ENCODE data around the gene RCAN1.
A peak's percentile ranks its signal among the peaks of the same experiment; 100 is the strongest.

RCAN1 gene

DNA sequence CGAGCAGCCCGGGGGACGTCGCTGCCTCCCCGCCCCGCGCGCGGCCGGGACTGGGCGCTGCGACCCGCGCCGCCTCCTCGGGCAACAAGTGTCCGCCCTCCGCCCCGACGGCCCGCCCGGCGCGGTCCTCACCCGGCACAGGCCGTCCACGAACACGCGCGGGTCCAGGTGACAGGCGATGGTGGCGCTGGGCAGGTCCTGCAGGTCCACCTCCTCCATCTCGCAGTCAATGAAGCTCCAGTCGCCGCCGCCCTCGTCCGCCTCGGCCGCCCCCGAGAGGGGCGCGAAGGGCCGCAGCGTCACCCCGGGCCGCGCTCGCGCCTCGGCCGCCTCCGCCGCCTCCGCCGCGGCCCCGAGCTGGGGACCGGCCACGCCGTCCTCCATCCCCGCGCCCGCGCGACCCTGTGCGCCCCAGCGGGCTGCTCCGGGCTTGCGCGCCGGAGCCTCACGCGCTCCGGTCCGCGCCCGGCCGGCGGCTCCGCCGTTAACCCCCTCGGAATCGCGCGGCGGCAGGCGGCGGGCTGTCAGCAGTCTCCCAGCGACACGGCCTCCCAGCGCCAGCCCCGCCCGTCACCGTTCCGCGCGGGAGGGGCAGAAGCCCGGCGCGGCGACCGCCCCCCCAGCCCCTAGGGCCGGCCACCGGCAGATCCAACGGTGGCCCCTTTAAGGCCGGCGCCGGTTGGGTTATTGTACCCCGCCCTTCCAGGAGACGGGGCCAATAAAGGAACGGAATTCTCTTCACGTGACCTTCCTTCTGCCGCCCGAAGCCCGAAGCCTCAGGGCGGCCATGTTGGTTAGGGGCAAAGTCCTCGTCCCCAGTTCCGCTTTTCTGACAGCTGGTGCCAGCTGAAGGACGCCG, at the start of gene RCAN1:
TSS of gene RCAN1 (minus strand) at position 486 of the 859 bp plus-strand sequence. CDS start at position 384, 102 bp downstream.
- peak; percentile 88 for DNase-seq (ENCODE audit: low read depth)

DNA sequence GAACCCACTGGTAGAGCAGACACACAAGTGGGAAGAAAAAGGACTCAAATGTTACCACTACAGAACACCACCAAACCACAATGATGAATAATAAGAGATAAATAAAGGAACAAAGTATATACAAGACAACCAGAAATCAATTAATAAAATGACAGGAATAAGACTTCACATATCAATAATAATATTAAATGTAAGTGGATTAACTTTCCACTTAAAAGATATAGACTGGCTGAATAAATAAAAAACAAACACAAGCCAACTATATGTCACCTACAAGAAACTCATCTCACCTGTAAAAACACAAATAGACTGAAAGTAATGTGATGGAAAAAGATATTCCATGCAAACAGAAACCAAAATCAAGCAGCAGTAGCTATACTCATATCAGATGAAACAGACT, 46.9 kb upstream of the RCAN1 start:
- DNase-seq (ENCODE audit: low read depth), result no peak

DNA sequence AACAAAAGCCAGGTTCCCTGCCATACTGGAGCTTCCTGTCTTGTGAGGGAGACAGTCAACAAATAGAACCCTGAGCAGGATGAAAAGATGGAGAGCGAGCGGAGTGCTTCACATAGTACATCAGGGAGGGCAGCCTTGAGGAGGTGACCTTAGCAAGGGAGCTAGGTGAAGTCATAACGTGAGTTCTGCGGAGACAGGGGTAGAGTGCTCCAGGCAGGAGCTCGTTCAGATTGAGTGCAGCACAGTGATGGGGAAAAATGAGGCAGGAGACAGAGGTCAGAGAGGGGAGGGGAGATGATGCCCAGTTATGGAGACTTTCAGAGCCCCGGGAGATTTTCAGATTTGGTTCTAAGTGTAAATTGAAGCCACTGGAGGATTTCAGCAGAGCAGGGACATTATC, 38.6 kb upstream of the RCAN1 start:
- no peak for DNase-seq (ENCODE audit: low read depth)

DNA sequence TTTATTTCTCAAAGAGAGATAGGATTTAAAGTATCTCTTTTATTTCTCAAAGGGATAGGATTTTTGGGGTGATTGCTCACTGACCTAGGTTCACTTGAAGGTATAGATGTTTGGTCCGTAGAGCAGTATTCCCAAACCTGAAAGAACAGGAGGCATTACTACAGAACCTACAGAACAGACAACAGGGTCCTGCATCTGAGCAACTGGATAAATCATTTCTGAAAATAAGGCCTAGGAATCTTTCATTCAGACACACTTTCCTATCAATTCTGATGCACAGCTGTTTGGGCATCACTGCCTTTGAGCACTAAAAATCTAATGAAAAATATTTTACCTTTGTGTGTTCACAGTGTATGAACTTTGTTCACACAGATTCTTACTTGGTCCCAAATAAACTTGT, 36.7 kb upstream of the RCAN1 start:
- no peak for DNase-seq (ENCODE audit: low read depth)

DNA sequence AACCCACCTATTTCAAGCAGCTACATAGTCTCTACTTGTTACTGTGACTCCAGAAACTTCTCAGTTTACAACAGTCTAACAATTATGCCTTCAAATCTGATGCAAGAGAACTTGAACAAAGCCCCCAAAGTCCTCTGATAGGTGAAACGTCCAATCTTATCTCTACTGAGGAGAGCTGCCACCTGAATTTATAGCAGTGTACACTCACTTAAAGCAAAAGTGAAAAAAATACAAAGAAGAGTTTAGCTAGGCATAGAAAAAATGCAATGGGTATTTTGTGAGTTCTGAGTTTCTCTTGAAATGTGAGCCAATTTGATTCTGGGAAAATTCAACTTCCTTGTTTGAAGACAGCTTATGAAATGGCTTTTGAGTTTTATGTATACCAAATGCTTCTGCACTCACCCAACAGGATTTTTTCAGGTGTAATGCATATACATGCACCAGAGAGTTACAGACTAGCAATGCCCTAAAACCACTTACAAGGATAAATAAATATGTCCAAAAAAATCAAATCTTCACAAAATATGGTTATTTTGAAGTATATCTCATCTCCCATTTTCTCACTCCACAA, 36.0 kb upstream of the RCAN1 start:
- no peak for DNase-seq (ENCODE audit: low read depth)

DNA sequence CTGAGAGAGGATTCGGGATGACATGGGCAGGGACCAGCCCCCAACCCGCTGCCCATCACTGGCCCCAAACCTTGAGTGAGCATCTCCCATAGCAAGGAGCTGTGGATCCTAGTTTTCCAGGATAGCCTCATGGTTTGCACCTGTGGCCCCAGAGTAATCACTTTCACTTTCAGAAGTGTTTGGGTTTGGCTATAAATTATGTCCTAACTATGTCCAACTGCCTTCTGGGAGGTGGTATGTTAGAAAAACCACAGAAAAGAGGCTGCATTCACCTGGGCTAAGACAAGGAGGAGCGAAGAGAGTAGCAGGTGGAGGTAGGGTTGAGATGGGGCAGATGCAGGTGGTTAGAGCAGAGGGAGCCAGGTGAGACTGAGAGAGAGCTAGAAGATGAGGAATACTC, 34.5 kb upstream of the RCAN1 start:
- no peak for DNase-seq (ENCODE audit: low read depth)

DNA sequence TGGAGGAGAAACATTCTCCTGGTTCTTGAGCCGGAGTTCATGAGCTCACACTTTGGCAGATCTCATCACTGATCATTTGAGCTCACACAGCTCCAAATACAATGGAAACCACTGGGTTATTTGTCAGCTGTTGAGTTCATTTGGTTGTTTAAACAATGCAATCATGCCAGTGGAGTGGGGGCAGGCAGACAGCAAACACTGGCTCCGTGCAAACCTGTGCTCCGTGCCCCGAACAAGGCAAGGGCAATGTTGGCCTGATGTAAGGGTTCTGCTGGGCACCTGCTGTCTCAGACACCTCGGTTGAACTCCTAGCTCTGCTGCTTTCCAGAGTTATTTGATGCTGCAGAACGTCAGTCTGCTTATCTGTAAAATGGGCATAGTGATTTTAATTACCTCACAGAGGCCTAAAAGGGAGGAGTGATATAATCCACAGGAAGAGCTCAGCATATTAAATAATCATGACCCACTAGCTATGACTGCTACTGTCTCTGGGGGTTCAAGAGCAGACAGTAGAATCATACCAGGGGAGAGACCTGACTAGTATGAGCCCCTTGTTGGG, 33.9 kb upstream of the RCAN1 start:
- DNase-seq (ENCODE audit: low read depth), result no peak

DNA sequence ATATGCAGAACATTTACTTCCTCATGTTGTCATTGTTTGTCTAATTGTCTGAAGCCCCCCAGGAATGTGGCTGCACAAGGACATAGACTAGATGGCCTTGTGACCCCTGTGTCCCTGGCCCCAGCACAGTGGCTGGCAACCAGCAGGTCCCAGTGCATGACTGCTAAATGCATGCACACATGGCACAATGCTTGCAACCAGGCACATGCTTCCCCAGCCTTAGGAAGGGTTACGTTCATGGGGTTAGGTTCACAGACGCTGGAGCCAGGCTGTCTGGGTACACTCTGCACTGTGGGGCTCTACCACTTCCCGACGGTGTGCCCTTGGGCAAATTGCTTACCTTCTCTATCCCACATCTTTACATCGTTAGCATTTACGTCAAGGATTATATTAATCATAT, 32.6 kb upstream of the RCAN1 start:
- no peak for DNase-seq (ENCODE audit: low read depth)

DNA sequence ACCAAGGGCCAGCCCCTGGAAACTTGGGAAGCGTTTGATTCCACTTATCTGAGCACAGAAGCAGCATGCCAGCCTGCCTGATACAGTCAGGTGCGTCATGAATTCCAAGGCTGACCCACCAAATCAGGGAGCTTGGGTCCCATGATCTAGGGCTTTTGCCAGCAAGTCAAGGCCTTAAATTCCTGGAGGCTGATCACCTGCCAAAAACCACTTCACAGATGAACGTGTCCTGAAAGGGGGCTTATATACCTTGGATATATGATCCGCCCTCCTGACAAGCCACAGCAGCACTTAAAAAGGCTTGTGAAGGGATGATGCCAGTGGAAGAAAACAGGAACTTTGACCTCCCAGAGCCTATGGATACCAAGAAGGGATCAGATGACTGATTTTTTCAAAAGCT, 29.9 kb upstream of the RCAN1 start:
- DNase-seq (ENCODE audit: low read depth), result no peak

DNA sequence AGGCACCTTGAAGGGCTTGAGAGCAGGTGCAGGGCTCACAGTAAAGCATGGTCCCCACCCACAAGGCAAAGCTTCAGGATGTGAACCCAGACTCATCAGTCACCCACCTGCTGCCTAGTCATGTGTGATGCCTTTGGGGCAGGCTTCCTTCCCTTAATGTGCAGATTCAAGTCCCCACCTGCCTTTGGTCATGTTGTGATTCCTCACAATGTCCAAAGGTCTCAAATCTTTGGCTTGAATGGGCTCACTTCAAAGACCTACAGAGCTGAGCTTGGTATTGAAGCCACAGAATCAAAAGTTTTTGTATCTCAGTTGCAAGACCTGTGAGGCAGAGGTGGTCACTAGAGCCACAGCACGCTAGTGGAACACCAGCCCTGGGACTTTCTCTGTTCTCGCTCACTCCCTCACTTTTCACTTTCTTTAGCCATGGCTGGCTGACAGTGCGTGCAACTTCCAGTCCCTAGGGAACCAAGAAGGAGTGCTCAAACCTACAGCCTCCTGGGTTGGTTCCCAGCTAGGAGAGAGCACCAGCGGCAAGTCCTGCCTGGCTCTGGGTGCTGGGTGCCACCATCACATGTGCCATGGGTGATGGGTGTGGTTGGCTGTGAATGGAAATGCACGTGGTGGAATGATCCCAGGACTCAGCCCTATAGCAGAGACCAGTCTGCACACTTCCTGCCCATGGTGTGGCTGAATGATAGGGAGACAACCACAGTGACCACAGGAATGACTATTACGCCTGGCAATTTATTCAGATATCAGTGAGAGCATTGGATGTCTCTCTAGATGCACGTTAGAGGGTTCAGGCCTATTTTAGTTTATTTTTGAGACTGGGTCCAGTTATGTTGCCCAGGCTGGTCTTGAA, 27.5 kb upstream of the RCAN1 start:
- peak; percentile 61 for DNase-seq (ENCODE audit: low read depth)

DNA sequence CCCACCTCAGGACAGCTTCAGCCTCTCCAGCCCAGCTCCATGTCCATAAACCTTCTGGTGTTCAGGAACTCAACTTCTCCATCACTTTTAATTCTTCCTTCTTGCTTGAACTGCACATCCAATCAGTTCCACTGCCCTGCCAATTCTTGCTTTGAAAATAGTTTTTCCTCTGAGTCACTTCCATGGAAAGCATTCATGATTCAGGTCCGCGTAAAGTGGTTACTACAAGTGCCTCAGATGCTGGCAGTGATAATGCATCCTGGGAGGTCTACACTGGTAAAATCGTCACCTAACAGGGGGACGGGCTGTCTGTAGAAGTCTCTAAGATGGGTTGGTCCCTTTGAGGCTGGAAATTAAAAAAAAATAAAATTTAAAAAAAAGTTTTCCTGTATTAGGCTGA, 25.9 kb upstream of the RCAN1 start:
- peak; percentile 70 for DNase-seq (ENCODE audit: low read depth)

DNA sequence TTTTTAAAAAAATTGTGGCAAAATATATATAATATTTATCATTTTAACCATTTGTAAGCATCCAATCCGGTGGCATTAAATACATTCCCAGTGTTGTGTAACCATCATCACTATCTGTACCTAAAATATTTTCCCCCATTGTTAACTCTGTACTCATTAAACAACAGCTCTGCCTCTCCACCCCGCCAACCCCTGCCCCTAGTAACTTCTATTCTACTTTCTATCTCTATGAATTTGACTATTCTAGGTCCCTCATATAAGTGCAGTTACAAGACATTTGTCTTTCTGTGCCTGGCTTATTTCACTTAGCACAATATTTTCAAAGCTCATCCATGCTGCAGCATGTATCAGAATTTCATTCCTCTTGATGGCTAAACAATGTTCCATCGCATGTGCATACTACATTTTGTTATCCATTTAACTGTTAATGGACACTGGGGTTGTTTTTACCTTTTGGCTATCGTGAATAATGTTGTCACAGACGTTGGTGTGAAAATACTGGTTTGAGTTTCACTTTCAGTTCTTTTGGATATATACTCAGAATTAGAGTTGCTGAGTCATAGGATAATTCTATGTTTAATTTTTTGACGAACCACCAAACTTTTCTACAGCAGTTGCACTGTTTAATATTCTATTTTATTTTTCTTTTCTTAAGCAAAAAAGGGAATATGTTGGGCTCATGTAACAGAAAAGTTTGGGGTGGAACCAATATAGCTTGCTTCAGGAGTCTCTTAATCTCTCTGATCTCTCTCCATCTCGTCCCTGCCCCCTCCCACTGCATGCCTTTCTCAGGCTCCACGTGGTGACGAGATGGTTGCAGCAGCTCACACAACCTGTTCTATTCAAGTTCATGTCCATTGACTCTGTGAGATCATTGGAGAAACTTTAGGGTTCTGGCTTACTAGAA, 25.2 kb upstream of the RCAN1 start:
- DNase-seq (ENCODE audit: low read depth), result no peak

DNA sequence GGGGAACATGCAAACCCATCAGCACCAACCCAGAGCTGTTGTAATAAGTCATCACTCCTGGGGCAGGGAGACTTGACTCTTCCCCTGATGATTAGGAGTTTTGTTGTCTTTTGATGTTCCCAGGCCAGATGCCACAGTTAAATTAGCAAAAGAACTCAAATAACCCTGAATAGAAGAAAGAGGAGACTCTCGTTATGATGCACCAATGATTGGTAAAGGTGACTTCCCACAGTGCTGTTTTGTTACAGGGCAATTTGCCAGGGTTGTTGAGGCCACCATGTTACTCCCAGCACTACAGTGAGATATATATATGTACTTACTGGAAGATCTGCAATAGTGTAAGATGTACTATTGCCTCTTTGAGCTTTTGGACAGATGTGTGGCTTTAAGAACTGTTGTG, 24.3 kb upstream of the RCAN1 start:
- no peak for DNase-seq (ENCODE audit: low read depth)

DNA sequence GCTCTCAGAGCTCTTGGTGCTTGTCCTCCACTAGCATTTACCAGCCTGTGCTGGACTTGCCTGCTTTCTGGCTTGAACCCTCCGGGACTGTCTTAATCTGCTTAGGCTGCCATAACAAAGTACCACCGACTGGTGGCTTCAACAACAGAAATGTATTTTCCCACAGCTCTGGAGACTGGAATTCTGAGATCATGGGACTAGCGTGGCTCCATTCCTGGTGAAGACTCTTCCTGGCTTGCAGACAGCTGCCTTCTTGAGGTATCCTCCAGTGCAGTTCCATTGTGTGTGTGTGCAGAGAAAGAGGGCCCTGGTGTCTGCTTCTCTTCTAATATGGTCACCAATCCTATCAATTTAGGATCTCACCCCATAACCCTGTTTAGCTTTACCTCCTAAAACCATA, 22.0 kb upstream of the RCAN1 start:
- no peak for DNase-seq (ENCODE audit: low read depth)

DNA sequence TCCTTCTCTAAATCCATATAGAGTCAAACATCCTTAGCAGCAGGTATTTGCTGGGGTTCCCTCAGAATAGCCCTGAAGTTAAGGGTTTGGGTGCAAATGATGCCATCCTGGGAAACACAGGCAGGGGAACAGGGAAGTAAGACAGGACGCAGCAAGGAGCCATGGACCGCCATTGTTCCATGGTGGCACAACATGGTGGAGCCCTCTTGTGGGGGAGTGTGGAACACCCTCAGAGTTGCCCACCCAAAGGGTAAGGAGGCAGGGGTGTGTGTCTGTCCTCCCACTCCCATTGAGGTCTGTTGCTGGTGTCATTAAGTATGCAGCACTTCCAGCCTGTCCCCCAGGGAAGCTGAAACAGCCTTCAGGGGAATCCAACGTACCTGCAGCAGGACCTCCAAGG, 20.4 kb upstream of the RCAN1 start:
- DNase-seq (ENCODE audit: low read depth), result no peak

DNA sequence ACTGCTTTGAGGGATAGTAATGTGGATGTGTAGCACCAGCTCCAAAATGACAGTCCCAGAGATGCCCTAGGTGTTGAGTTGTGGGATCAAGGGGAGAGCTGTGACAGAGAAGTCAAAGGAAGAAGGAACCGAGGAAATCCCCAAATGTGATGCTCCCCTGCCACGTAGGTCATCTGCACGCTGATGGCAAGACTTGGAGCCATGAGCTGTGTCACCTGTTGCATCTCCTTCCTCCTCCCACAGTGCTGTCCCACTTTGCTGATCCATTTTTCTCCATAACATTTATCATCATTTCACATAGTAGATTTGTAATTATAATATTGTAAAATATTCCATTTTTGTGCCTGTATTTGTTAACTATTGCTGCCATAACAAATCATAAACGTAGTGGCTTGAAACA, 17.6 kb upstream of the RCAN1 start:
- DNase-seq (ENCODE audit: low read depth), result no peak

DNA sequence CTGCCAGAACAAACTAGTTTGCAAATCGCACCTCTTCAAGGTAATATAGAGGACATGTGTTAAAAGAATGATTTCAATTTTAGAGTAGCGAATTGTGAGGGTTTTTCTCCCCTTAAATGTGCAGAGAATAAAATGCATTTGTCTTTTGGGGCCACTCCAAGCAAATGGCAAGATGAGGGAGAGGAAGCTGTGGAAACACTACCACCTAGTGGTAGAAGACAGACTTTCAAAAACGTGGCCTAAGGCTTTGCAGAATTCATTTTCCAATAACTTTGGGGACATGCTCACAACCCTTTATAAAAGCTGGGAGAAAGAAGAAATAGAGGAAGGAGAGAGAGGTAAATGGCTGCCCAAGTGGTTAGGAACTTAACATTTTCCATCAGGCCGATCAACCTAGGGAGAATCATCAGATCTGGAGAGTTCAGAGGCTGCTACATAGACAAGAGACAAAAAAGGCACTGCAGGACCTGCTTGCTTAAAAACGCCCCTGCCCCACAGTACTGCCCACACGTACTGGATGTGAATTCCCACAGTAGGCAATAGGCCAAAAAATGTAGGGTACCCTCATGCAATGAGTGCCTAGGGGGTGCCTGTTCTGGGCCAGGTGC, 15.7 kb upstream of the RCAN1 start:
- DNase-seq (ENCODE audit: low read depth), result peak; percentile 44

DNA sequence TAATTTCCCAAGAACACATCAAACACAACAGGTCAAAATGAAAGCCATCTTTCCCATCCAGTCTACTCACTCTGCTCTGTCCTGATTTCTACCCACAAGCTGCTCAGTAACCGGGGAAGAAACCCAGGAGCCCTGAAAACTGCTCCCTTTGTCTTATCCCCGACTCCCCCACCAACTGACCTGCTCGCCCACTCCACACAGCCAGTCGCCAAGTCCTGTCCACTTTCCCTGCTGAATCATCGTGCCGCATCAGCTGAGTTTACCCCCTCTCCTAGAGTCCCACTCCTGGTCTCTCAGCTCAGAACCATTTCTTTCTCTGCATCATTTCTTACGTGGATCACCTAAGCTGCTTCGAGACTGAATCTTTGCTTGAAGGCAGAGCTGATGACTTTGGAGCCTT, 11.2 kb upstream of the RCAN1 start:
- DNase-seq (ENCODE audit: low read depth), result no peak

DNA sequence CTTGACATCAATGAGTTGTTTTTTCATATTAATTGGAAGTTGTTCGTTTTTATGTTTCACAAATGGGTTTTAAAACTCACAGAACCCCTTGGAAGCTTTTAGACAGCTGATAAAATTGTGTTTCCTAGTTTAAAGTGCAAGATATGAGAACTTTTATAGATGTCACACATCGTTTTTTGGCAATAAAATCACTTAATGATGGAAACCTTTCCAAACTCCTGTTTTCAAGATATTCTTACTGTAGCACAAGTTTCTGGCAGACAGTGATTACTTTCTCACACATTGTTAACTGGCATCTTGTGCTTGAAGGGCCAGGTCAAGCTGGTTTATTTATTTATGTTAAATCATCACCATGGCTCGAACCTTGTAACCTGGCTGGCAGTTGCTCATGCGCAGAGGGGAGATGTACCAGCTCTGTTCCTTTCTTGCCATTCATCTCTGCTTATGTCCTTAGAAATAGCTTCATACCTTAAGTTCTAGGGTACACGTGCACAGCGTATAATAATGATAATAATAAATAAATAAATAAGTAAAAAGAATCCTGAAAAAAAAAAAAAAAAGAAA, 10.2 kb upstream of the RCAN1 start:
- DNase-seq (ENCODE audit: low read depth), result no peak

DNA sequence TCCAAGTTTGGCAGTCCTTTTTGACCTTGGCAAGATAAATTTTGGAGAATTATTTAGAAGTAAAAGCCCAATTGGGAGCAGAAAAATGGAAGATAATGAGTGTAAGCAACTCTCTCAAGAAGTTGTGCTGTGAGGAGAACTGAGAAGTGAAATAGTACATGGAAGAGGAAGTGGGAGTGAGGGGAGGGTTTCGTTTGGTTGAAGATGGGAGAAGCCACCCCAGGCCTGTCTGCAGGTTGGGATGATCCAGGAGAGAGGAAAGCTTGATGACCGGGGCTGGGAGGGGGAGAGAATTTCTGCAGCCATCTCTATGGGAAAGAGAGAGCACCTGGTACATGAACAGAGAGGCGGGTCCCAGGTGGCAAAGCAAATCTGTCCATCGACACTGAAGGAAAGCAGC, 8.6 kb upstream of the RCAN1 start:
- DNase-seq (ENCODE audit: low read depth), result no peak
